Motor neuron (in vitro differentiated cells): ENCODE measurements around the gene CDK9. TPM values are rescaled to one million over a fixed set of nuclear protein-coding genes. Genes with fewer than 3 reads are reported as not detected.
A peak's percentile ranks its signal among the peaks of the same experiment; 100 is the strongest.

Experiments used
- ATAC-seq, 8 experiments: fragments of 200-7000 bp; cut with Tn5 transposase; replicated peaks in 6 of 8; 2 replicates each; pipeline ENCODE4 v1.8.0; 2021; ENCODE audit warnings: mild to moderate bottlenecking in 8 of 8, moderate library complexity in 8 of 8
- H3K27ac ChIP-seq, 2 donors: fragments of 250-450 bp; sonication (Bioruptor Pico); 2 replicates each; pipeline ENCODE4 v1.9.0; 2021; ENCODE audit warnings: antibody characterized with exemption in 2 of 2, mild to moderate bottlenecking in 2 of 2, moderate library complexity in 1 of 2
- H3K4me1 ChIP-seq, 2 donors: fragments of 250-450 bp; sonication (Bioruptor Pico); replicated peaks in 1 of 2; 2 replicates each; pipeline ENCODE4 v1.6.1; 2021; ENCODE audit warnings: antibody characterized with exemption in 2 of 2, mild to moderate bottlenecking in 2 of 2, moderate library complexity in 1 of 2
- H3K4me3 ChIP-seq, 5 donors: fragments of 250-450 bp; sonication (Bioruptor Pico); 2 replicates each; pipeline ENCODE4 v1.9.0; 2021; ENCODE audit warnings: antibody characterized with exemption in 5 of 5, mild to moderate bottlenecking in 5 of 5, moderate library complexity in 4 of 5
- WGBS, 10 experiments: fragments of 450-650 bp; shearing (Covaris generic); methylation state at CpG; one replicate each; pipeline ENCODE4 v1.0.0; 2022; 5-methylcytosine and 5-hydroxymethylcytosine counted together
- in situ Hi-C, 9 experiments: fragments of 400-800 bp; cut with MboI; loops; one replicate each; pipeline ENCODE4 v1.15.0; 2021; ENCODE audit warnings: low sequenced_read_pairs in 9 of 9, low pct_unique_long_range_greater_than_20kb in 2 of 9; ENCODE audit not compliant: unreplicated experiment in 9 of 9
- total RNA-seq, 8 experiments: library from RNA; unstranded; fragments of 300-600 nt; gene quantifications; 2 replicates each; pipeline versions ENCODE4 v1.2.3 to v1.2.4, GENCODE V29; 2022

Gene CDK9
- total RNA-seq, 8 experiments from 2014 or later = 20.1 to 48.7 (median 29.8) TPM

DNA sequence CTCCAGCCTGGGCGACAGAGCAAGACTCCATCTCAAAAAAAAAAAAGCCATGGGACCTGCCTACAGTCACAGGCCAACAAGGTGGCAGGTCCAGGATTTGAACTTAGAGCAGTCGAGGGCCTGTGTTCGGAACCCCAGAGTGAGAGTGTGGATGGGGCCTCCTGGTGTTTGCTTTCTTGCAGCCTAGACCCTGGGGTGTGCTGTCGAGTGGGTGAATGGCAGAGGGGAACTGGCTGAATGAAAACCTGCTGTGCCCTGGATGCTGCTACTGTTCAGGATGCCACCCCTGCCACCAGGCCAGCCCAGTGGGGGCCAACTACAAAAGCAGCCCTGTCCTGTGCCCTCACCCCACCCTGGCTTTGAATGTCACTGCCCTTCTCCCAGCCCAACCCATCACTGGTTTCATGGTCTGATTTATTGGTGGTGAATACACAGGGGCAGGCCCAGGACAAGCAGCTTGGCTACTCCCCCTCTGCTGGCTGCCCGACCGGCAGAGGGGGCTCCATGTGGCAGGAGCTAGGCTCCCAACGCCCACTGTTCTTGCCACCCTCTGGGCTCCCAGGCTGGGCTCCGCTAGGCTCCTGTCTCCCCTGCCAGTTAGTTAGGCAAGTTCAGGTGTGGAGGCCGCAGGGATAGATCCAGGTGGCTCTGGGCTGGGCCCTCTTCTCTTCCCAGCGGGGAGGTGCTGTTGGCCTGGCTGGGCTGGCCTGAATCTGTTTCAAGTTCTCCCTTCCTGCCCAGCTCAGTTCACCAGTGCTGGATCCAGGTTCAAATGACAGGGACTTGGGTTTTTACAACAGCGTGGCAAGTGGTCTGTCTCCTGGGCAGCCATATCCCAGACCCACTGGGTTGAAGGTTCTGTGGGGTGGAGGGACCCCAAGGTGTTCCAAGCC lies 29.0 kb downstream of the CDK9 start:
- Histone ChIP-seq H3K4me3 (no peak overlapping the region), H3K27ac (no peak overlapping the region), H3K4me1 (peaks cover 0 to 6% of the 10 kb centered on the region in 2 donors)
- WGBS, 10 experiments = 29 to 100% (median 92%) methylated on average over 1 to 2 of the region's 11 CpGs; no CpG with 5 or more reads in 4 of the 10 experiments
- peak in 1 of 8 experiments; percentile 8 for ATAC-seq
- in situ Hi-C loops = no loop called here

DNA sequence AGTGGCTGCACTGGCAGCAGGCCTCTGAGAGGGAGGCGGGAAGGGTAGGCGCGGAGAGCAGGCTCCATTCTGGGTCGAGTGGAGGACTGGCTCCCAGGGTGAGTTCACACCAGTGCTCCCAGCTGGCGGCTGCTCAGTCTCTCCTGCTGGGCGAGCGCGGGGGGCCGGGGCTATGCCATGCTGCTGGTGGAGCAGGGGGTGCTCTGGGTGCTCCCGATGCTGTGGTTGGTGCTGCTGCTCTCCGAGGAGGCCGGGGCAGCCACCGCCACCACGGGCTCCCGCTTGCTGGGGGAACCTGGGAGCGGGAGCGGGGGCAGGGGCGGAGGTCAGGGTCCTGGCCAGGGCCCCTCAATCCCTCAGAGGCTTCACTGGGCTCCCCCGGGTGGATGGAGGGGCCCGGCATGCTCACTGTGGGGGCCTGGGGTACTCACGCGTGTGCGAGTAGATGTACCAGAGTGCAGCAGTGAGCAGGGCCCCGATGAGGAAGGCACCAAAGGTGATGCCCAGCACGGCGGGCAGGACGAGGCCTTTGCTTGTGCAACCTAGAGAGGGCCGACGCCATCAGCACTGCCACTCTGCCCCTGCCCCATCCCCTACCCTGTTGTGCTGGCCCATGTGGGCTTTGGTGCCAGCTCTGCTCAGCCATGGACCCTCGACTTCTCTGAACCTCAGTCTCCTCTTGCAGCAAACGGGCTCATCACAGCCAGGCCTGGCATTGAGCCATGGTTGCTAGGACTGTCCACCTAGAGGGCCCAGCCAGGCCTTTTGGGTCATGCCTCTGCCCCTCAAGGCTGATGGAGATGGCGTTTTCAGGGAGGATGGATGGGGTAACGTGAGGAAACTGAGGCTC lies 29.9 kb downstream of the CDK9 start:
- 67 to 100% (median 100%) methylated on average over 1 to 3 of the region's 33 CpGs; no CpG with 5 or more reads in 7 of the 10 experiments for WGBS, 10 experiments
- ATAC-seq = peak in 2 of 8 experiments; percentile 8 to 11
- Histone ChIP-seq H3K4me3 (no peak overlapping the region), H3K27ac (no peak overlapping the region), H3K4me1 (peaks cover 0 to 3% of the 10 kb centered on the region in 2 donors)
- in situ Hi-C loops = no loop called here

DNA sequence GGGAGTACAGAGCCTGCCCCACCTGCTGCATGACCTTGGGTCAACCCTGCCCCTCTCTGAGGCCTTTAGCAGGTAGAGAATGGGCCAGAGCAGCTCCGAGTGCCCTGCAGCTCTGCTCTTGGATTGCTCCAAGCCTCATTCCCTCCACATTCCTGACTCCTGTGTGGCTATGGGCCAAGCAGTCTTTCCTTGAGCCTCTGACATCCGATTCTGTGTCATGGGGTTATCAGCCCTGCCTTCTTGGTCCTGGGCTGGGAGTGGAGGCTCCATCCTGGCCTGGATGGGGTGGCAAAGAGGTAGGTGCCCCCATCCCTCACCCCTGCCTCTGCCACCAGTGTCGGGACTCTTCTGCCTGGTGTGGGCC lies 30.5 kb downstream of the CDK9 start:
- in situ Hi-C loops = no loop called here
- Histone ChIP-seq H3K4me3 (no peak overlapping the region), H3K27ac (no peak overlapping the region), H3K4me1 (peaks cover 0 to 3% of the 10 kb centered on the region in 2 donors)
- ATAC-seq = no peak
- WGBS, 10 experiments = 80 to 100% methylated on average over 1 of the region's 3 CpGs; no CpG with 5 or more reads in 8 of the 10 experiments

DNA sequence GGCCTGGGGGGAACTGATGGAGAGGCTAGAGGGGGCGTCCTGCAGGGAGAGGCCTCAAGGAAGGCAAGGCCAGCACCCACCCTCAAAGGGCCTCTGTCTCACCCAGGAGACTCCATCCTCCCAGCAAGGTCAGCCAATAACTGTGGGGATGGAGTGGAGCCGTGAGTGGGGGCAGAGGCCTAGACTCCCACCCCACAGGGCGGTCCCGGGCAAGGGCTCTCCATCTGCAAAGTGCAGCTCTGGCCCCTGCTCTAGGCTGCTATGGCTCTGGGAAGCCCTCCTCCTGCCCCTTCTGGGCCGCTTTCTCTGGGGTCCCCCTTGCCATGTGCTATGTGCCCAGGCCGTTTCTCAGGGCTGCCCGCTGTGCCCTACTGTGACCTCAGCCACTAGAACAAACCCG lies 30.9 kb downstream of the CDK9 start:
- H3K4me3 ChIP-seq = no peak overlapping the region
- in situ Hi-C loops = no loop called here
- WGBS, 10 experiments = 100% methylated on average over 1 of the region's 8 CpGs; no CpG with 5 or more reads in 7 of the 10 experiments
- peaks cover 0 to 3% of the 10 kb centered on the region in 2 donors for H3K4me1 ChIP-seq
- H3K27ac ChIP-seq = no peak overlapping the region
- ATAC-seq = peak in 1 of 8 experiments; percentile 6

DNA sequence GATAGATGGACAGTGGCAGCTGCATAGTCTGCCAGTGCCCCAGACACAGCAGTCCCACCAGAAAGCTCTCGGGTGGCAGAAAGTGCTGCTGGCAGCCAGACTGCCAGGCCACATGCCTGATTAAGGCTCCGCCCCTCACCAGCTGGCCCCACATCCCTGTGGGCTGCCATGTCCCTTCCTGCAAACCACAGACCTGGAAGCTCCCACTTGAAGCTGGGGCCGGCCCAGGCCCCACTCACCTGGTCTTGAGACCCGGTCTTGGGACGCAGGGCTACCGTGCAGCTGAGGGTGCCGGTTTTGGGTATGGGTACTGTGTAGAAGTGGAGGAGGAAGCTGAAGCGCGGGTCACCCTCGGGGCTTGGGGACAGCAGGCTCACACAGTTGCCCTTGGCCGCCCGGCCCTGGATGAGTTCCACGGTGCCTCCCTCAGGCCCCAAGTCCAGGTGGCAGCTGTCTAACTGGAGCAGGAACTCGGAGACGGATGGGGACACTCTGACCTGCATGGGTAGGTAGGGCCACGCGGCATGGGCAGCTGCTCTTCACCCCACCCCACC lies 32.1 kb downstream of the CDK9 start:
- Histone ChIP-seq H3K4me1 (peaks cover 0 to 3% of the 10 kb centered on the region in 2 donors), H3K4me3 (no peak overlapping the region), H3K27ac (no peak overlapping the region)
- in situ Hi-C loops = no loop called here
- 83 to 100% (median 98%) methylated on average over 1 to 6 of the region's 17 CpGs; no CpG with 5 or more reads in 6 of the 10 experiments for WGBS, 10 experiments
- ATAC-seq = peak in 4 of 8 experiments; percentile 6 to 44 (median 20)

DNA sequence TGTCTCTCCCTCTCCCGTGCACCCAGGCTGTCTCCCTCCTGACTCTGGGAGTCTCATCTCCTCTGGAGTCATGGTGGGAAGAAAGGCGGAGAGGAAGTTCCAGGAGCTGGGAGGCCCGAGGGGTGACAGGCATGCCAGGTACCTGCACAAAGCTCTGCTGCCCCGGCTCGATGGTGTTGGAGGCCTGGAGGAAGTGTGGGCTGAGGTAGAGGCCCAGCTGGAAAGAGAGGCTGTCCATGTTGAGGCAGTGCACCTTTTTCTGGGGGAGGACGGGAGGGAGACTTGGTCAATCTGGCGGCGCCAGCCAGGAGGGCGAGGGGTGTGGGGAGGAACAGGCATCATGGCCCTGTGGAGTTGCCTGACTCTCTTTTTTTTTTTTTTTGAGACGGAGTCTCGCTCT lies 32.7 kb downstream of the CDK9 start:
- in situ Hi-C loops = no loop called here
- no peak for ATAC-seq
- Histone ChIP-seq H3K4me1 (peaks cover 0 to 3% of the 10 kb centered on the region in 2 donors), H3K27ac (no peak overlapping the region), H3K4me3 (no peak overlapping the region)
- WGBS, 10 experiments = 70 to 100% (median 100%) methylated on average over 1 to 3 of the region's 11 CpGs; no CpG with 5 or more reads in 6 of the 10 experiments

DNA sequence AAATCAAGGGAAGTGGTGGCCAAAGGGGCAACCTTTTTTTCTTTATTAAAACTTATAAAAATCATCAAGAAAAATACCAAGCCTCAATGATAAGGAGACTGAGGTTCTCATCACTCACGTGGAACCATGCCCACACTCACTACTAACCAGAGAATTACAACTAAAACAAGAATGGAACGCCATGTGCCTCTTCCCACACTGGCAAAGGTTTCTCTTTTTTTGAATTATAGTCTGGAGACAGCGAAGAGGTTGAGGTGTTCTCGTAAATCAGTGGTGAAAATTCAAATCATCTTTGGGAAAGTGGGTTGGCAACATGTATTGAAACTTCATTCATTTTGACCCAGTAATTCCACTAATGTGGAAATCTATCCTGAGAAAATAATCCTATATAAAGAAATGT lies 36.3 kb downstream of the CDK9 start:
- no peak for ATAC-seq
- no peak overlapping the region for H3K27ac ChIP-seq
- no peak overlapping the region for H3K4me3 ChIP-seq
- WGBS, 10 experiments = 58 to 100% (median 85%) methylated on average over 1 to 4 of the region's 4 CpGs
- in situ Hi-C loops = no loop called here
- peaks cover 0 to 8% of the 10 kb centered on the region in 2 donors for H3K4me1 ChIP-seq

DNA sequence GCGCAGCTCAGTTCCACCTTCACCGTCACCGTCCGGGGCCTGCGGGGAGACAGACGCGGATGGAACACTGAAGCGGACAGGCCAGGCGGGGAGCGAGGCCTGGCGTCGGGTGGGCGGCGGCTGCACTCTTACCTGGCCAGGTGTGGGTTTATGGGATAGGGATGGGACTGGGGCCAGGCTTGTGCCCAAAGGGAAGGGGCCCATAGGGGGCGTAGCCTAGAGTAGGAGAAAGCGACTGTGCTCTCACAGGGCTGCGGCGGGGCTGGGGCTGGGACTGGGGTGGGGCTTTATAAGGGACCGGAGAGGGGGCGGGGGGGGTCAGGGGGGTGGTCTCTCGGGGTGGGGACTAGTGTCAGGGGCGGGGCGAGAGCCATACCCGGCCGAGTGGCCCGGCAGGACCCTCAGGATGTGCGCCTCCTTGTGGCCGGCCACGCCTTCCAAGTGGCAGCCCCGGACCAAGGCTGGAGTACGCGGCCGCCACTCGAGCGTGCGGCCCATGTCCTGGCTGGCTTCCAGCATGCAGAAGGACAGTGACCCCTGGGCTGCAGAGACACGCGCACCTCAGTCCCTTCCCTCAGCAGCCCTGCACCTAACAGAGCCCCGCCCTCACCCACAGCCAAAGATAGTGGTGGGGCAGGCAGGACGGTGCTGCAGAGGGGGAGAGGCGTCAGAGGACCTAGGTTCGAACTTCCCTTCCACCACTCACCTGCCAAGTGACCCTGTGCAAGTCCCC lies 39.7 kb downstream of the CDK9 start:
- in situ Hi-C loops = no loop called here
- Histone ChIP-seq H3K27ac (no peak overlapping the region), H3K4me1 (peaks cover 3 to 10% of the 10 kb centered on the region in 2 donors), H3K4me3 (no peak overlapping the region)
- WGBS, 10 experiments = 0 to 80% methylated on average over 1 of the region's 42 CpGs; no CpG with 5 or more reads in 8 of the 10 experiments
- ATAC-seq = peak in 6 of 8 experiments; percentile 47 to 65 (median 56)

DNA sequence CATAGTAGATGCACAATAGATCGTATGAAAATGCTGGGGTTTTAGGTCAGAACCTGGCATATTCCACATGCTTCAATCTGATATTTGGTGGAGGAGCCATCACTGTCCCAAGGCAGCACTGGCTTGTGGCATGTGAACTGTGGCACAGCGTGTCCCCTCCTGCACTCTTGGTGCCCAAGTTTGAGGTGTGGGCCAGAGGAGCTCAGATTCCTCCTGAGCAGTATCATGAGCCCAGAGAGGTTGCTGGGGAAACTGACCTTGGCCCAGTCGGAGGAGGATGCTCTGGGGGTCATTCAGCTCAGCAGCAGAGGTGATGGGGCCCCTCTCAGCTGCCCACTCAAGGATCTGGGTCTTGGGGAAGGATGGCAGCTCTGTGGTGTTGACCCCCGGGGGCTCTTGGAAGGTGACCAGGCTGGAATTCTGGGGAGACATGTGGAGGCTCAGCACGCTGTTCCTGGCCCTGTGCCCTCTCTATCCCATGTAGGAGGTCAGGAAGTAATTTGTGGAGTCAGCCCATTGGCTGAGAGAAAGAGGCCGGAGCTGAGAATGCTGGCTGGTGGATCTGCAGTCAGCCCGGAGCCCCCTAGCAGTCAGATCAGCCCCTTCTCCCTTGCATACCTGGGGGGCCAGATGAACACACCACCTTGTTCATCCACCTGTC lies 40.5 kb downstream of the CDK9 start:
- H3K27ac ChIP-seq = no peak overlapping the region
- no peak for ATAC-seq
- H3K4me3 ChIP-seq = no peak overlapping the region
- WGBS, 10 experiments = 70 to 100% (median 79%) methylated on average over 2 to 4 of the region's 7 CpGs; no CpG with 5 or more reads in 6 of the 10 experiments
- in situ Hi-C loops = no loop called here
- H3K4me1 ChIP-seq = peaks cover 3 to 10% of the 10 kb centered on the region in 2 donors

DNA sequence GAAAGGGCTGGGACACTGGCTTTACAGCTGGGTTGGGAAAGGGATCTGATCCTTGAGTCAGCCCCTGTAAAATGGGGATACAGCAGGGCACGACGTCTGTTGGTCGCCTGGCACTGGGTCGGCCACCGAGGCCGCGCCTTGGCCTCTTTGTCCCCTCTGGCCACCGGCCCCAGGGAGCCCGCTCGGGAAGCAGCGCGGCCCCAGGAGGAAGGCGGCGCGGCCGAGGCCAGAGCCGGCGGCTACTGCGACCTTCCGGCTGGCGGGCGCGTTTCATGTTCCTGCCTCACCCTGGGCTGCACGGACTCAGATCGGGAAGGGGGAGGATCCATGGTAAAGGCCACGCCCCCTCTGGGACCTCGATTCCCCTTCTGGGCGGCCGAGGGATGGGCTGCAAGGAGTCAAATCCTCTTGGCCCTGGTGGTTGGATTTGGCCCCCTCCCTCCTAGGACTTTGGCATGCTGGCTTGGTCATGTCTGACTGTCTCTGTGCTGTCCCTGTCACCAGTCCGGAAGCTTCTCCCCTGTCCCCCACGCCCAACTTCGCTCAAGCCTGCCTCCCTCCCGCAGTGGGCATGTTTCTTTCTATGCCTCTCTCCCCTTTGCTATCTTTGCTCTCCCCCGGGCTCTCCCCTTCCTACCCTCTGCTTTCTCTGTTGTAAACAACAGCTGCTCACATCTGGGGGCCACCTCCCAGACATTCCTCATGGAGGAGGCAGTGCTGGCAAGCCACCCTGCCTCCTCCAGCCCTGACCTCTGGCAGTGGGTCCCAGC lies 42.6 kb downstream of the CDK9 start:
- 3 to 70% (median 8%) methylated on average over 2 to 15 of the region's 34 CpGs; no CpG with 5 or more reads in 5 of the 10 experiments for WGBS, 10 experiments
- in situ Hi-C loops = no loop called here
- H3K27ac ChIP-seq = no peak overlapping the region
- peaks cover 3 to 10% of the 10 kb centered on the region in 2 donors for H3K4me1 ChIP-seq
- peak in 7 of 8 experiments; percentile 86 to 96 (median 90) for ATAC-seq
- H3K4me3 ChIP-seq = peak overlapping the region in 4 of 5 donors; percentile 7 to 24 (median 14)

DNA sequence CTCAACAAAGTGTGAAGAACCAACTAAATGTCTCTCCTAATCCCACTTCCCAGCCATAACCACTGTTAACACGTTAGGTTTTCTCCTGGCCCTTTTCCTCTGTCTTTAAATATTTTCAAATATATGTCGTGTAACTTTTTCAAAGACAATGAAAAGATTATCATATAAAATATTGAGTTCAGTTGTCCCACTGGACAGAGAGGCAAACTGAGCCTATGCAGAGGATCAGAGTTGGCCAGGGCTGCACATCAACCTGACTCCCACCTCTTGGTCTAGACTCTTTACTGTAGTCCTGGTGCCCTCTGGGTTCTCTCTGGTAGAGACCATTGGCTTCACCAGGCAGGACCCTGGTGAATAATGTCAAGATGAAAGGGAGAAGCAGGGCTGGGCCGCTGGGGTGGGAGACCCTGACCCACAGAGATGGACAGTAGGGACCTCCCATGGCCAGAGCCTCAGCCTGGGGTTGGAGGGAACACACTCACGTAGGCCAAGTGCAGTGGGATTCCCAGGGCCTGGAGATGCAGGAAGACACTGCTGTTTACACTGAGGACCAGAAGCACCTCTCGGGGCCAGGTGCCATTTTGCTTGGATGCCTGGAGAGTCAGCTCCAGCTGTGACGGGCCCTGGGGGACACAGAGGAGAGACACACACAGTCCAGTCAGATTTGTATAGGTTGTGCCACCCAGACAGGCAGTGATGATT lies 43.5 kb downstream of the CDK9 start:
- no peak overlapping the region for H3K27ac ChIP-seq
- ATAC-seq = no peak
- H3K4me1 ChIP-seq = peaks cover 3 to 10% of the 10 kb centered on the region in 2 donors
- no peak overlapping the region for H3K4me3 ChIP-seq
- in situ Hi-C loops = no loop called here
- WGBS, 10 experiments = 58 to 100% (median 90%) methylated on average over 1 to 4 of the region's 6 CpGs; no CpG with 5 or more reads in 1 of the 10 experiments
